HEK293 (cell line): ENCODE measurements around the gene RBM7.
A peak's percentile ranks its signal among the peaks of the same experiment; 100 is the strongest.

Source experiments
- BCL11A ChIP-seq: fragments of 450-650 bp; formaldehyde crosslinking; IDR thresholded peaks from 2 replicates; pipeline ENCODE4 v1.5.1; 2016; ENCODE audit warnings: low read depth, missing biosample characterization, missing genetic modification characterization
- GFI1B ChIP-seq: fragments of 450-650 bp; formaldehyde crosslinking; IDR thresholded peaks from 2 replicates; pipeline ENCODE4 v1.5.1; 2016; ENCODE audit warnings: missing biosample characterization, missing genetic modification characterization
- PRDM1 ChIP-seq: fragments of 450-650 bp; formaldehyde crosslinking; IDR thresholded peaks from 2 replicates; pipeline ENCODE4; 2016; ENCODE audit warnings: missing biosample characterization, missing genetic modification characterization
- ZNF16 ChIP-seq: fragments of 450-650 bp; formaldehyde crosslinking; IDR thresholded peaks from 2 replicates; pipeline ENCODE4 v1.5.1; 2016; ENCODE audit warnings: low read depth, missing biosample characterization, missing genetic modification characterization
- ZNF184 ChIP-seq: fragments of 450-650 bp; IDR thresholded peaks from 2 replicates; pipeline ENCODE4 v1.5.1; 2018; ENCODE audit warnings: missing biosample characterization, mild to moderate bottlenecking, missing genetic modification characterization
- ZNF302 ChIP-seq: fragments of 450-650 bp; formaldehyde crosslinking; IDR thresholded peaks from 2 replicates; pipeline ENCODE4 v1.5.1; 2016; ENCODE audit warnings: missing biosample characterization, missing genetic modification characterization, low read depth
- ZNF335 ChIP-seq: fragments of 450-650 bp; formaldehyde crosslinking; conservative IDR thresholded peaks from 2 replicates; pipeline ENCODE4 v1.5.1; 2016; ENCODE audit warnings: missing biosample characterization, missing genetic modification characterization
- ZNF354C ChIP-seq: fragments of 450-650 bp; formaldehyde crosslinking; IDR thresholded peaks from 2 replicates; pipeline ENCODE4 v1.5.1; 2016; ENCODE audit warnings: missing biosample characterization, missing genetic modification characterization, low read depth, borderline replicate concordance
- ZNF394 ChIP-seq: fragments of 450-650 bp; formaldehyde crosslinking; IDR thresholded peaks from 2 replicates; pipeline ENCODE4 v1.5.1; 2016; ENCODE audit warnings: missing biosample characterization, missing genetic modification characterization, mild to moderate bottlenecking, moderate library complexity, borderline replicate concordance
- ZNF404 ChIP-seq: fragments of 450-650 bp; formaldehyde crosslinking; IDR thresholded peaks from 2 replicates; pipeline ENCODE4 v1.5.1; 2017; ENCODE audit warnings: missing biosample characterization, missing genetic modification characterization
- ZNF530 ChIP-seq: fragments of 450-650 bp; formaldehyde crosslinking; IDR thresholded peaks from 2 replicates; pipeline ENCODE4 v1.5.1; 2016; ENCODE audit warnings: low read depth, missing biosample characterization, missing genetic modification characterization
- ZNF585B ChIP-seq: fragments of 450-650 bp; formaldehyde crosslinking; IDR thresholded peaks from 2 replicates; pipeline ENCODE4 v1.5.1; 2016; ENCODE audit warnings: missing biosample characterization, missing genetic modification characterization
- ZNF600 ChIP-seq: fragments of 450-650 bp; formaldehyde crosslinking; IDR thresholded peaks from 2 replicates; pipeline ENCODE4 v1.5.1; 2016; ENCODE audit warnings: missing biosample characterization, missing genetic modification characterization
- ZNF677 ChIP-seq: fragments of 450-650 bp; IDR thresholded peaks from 2 replicates; pipeline ENCODE4 v1.5.0; 2018; ENCODE audit warnings: missing biosample characterization, mild to moderate bottlenecking, missing genetic modification characterization, moderate library complexity
- ZNF791 ChIP-seq: fragments of 450-650 bp; formaldehyde crosslinking; IDR thresholded peaks from 2 replicates; pipeline ENCODE4 v1.5.1; 2016; ENCODE audit warnings: missing biosample characterization, missing genetic modification characterization
- TF ChIP-seq, protein P1 (sequence below): fragments of 450-650 bp; formaldehyde crosslinking; IDR thresholded peaks from 2 replicates; pipeline ENCODE4 v1.5.1; 2017; ENCODE audit warnings: missing biosample characterization, missing genetic modification characterization
- TF ChIP-seq, protein P2 (sequence below): fragments of 450-650 bp; formaldehyde crosslinking; IDR thresholded peaks from 2 replicates; pipeline ENCODE4 v1.5.1; 2016; ENCODE audit warnings: missing biosample characterization, missing genetic modification characterization
- TF ChIP-seq, protein P3 (sequence below): fragments of 450-650 bp; formaldehyde crosslinking; IDR thresholded peaks from 2 replicates; pipeline ENCODE4 v1.5.1; 2016; ENCODE audit warnings: missing biosample characterization, missing genetic modification characterization
- TF ChIP-seq, protein P4 (sequence below): fragments of 450-650 bp; formaldehyde crosslinking; IDR thresholded peaks from 2 replicates; pipeline ENCODE4 v1.5.1; 2016; ENCODE audit warnings: missing biosample characterization, missing genetic modification characterization, low read depth
- TF ChIP-seq, protein P5 (sequence below): fragments of 450-650 bp; formaldehyde crosslinking; IDR thresholded peaks from 2 replicates; pipeline ENCODE4 v1.5.1; 2016; ENCODE audit warnings: missing biosample characterization, missing genetic modification characterization
- TF ChIP-seq, protein P6 (sequence below): fragments of 450-650 bp; formaldehyde crosslinking; IDR thresholded peaks from 2 replicates; pipeline ENCODE4 v1.5.1; 2016; ENCODE audit warnings: missing biosample characterization, missing genetic modification characterization, borderline replicate concordance
- TF ChIP-seq, protein P7 (sequence below): fragments of 450-650 bp; formaldehyde crosslinking; IDR thresholded peaks from 2 replicates; pipeline ENCODE4 v1.5.1; 2017; ENCODE audit warnings: missing biosample characterization, missing genetic modification characterization

Gene RBM7

DNA sequence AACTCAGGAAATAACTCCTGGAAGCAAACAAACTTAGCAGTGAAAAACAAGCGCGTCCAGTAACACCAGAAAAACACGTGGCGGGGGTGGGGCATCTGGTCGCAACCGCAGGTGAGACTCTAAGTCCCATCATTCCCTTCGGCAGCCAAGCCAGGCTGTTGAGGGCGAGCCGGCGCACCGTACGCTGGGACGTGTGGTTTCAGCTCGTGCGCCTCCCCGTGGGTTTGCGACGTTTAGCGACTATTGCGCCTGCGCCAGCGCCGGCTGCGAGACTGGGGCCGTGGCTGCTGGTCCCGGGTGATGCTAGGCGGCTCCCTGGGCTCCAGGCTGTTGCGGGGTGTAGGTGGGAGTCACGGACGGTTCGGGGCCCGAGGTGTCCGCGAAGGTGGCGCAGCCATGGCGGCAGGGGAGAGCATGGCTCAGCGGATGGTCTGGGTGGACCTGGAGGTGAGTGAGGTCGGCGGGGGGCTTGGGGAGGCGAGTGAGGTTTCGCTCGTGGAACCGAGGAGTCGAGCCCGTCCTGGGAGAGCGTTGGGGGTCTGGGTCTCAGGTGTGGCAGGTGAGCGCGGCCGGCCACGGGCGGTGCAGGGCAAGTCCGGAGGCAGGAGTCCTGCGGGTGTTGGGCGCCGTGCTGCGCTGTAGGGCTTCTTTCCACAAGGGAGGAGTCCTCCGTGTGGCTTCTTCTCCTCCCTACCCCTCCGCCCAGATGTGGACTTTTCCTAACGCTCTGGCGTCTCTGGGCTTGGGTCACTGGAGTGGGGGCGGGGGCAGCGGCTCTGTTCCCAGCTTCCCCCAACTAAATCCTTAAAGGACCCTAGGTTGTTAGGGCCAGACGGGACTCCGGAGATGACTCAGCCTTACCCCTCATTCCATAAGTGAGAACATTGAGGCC lies 39.0 kb downstream of the RBM7 start, which contains the start of gene REXO2 (continued):
- TF ChIP-seq, protein P1, sequence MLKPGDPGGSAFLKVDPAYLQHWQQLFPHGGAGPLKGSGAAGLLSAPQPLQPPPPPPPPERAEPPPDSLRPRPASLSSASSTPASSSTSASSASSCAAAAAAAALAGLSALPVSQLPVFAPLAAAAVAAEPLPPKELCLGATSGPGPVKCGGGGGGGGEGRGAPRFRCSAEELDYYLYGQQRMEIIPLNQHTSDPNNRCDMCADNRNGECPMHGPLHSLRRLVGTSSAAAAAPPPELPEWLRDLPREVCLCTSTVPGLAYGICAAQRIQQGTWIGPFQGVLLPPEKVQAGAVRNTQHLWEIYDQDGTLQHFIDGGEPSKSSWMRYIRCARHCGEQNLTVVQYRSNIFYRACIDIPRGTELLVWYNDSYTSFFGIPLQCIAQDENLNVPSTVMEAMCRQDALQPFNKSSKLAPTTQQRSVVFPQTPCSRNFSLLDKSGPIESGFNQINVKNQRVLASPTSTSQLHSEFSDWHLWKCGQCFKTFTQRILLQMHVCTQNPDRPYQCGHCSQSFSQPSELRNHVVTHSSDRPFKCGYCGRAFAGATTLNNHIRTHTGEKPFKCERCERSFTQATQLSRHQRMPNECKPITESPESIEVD (tag by site-specific recombination) = no peak
- no peak for TF ChIP-seq ZNF354C (tag by site-specific recombination)
- TF ChIP-seq, protein P2, sequence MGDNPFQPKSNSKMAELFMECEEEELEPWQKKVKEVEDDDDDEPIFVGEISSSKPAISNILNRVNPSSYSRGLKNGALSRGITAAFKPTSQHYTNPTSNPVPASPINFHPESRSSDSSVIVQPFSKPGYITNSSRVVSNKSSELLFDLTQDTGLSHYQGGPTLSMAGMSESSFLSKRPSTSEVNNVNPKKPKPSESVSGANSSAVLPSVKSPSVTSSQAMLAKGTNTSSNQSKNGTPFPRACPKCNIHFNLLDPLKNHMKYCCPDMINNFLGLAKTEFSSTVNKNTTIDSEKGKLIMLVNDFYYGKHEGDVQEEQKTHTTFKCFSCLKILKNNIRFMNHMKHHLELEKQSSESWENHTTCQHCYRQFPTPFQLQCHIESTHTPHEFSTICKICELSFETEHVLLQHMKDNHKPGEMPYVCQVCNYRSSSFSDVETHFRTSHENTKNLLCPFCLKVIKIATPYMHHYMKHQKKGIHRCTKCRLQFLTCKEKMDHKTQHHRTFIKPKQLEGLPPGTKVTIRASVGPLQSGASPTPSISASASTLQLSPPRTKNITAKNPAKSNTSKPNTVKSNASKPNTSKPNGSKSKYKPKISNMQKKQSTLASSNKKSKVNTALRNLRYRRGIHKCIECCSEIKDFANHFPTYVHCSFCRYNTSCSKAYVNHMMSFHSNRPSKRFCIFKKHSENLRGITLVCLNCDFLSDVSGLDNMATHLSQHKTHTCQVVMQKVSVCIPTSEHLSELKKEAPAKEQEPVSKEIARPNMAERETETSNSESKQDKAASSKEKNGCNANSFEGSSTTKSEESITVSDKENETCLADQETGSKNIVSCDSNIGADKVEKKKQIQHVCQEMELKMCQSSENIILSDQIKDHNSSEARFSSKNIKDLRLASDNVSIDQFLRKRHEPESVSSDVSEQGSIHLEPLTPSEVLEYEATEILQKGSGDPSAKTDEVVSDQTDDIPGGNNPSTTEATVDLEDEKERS (tag by site-specific recombination) = no peak
- TF ChIP-seq ZNF530 = no peak
- TF ChIP-seq ZNF335 = peak; percentile 86
- TF ChIP-seq BCL11A = no peak
- TF ChIP-seq ZNF791 (tag by site-specific recombination) = no peak
- no peak for TF ChIP-seq ZNF16 (tag by site-specific recombination)
- no peak for TF ChIP-seq ZNF184 (tag by site-specific recombination)
- no peak for TF ChIP-seq ZNF585B (tag by site-specific recombination)
- no peak for TF ChIP-seq PRDM1 (tag by site-specific recombination)
- TF ChIP-seq ZNF677 (tag by site-specific recombination) = no peak
- TF ChIP-seq, protein P3, sequence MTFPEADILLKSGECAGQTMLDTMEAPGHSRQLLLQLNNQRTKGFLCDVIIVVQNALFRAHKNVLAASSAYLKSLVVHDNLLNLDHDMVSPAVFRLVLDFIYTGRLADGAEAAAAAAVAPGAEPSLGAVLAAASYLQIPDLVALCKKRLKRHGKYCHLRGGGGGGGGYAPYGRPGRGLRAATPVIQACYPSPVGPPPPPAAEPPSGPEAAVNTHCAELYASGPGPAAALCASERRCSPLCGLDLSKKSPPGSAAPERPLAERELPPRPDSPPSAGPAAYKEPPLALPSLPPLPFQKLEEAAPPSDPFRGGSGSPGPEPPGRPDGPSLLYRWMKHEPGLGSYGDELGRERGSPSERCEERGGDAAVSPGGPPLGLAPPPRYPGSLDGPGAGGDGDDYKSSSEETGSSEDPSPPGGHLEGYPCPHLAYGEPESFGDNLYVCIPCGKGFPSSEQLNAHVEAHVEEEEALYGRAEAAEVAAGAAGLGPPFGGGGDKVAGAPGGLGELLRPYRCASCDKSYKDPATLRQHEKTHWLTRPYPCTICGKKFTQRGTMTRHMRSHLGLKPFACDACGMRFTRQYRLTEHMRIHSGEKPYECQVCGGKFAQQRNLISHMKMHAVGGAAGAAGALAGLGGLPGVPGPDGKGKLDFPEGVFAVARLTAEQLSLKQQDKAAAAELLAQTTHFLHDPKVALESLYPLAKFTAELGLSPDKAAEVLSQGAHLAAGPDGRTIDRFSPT = no peak
- no peak for TF ChIP-seq ZNF404
- TF ChIP-seq, protein P4, sequence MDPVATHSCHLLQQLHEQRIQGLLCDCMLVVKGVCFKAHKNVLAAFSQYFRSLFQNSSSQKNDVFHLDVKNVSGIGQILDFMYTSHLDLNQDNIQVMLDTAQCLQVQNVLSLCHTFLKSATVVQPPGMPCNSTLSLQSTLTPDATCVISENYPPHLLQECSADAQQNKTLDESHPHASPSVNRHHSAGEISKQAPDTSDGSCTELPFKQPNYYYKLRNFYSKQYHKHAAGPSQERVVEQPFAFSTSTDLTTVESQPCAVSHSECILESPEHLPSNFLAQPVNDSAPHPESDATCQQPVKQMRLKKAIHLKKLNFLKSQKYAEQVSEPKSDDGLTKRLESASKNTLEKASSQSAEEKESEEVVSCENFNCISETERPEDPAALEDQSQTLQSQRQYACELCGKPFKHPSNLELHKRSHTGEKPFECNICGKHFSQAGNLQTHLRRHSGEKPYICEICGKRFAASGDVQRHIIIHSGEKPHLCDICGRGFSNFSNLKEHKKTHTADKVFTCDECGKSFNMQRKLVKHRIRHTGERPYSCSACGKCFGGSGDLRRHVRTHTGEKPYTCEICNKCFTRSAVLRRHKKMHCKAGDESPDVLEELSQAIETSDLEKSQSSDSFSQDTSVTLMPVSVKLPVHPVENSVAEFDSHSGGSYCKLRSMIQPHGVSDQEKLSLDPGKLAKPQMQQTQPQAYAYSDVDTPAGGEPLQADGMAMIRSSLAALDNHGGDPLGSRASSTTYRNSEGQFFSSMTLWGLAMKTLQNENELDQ (tag by site-specific recombination) = no peak
- TF ChIP-seq, protein P5, sequence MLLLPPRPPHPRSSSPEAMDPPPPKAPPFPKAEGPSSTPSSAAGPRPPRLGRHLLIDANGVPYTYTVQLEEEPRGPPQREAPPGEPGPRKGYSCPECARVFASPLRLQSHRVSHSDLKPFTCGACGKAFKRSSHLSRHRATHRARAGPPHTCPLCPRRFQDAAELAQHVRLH (tag by site-specific recombination) = no peak
- TF ChIP-seq ZNF302 = no peak
- 0 out of 2 replicates have a peak, but pooled peaks have one; percentile 17 for TF ChIP-seq ZNF394
- TF ChIP-seq, protein P6, sequence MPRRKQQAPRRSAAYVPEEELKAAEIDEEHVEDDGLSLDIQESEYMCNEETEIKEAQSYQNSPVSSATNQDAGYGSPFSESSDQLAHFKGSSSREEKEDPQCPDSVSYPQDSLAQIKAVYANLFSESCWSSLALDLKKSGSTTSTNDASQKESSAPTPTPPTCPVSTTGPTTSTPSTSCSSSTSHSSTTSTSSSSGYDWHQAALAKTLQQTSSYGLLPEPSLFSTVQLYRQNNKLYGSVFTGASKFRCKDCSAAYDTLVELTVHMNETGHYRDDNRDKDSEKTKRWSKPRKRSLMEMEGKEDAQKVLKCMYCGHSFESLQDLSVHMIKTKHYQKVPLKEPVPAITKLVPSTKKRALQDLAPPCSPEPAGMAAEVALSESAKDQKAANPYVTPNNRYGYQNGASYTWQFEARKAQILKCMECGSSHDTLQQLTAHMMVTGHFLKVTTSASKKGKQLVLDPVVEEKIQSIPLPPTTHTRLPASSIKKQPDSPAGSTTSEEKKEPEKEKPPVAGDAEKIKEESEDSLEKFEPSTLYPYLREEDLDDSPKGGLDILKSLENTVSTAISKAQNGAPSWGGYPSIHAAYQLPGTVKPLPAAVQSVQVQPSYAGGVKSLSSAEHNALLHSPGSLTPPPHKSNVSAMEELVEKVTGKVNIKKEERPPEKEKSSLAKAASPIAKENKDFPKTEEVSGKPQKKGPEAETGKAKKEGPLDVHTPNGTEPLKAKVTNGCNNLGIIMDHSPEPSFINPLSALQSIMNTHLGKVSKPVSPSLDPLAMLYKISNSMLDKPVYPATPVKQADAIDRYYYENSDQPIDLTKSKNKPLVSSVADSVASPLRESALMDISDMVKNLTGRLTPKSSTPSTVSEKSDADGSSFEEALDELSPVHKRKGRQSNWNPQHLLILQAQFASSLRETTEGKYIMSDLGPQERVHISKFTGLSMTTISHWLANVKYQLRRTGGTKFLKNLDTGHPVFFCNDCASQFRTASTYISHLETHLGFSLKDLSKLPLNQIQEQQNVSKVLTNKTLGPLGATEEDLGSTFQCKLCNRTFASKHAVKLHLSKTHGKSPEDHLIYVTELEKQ (tag by site-specific recombination) = no peak
- TF ChIP-seq, protein P7, sequence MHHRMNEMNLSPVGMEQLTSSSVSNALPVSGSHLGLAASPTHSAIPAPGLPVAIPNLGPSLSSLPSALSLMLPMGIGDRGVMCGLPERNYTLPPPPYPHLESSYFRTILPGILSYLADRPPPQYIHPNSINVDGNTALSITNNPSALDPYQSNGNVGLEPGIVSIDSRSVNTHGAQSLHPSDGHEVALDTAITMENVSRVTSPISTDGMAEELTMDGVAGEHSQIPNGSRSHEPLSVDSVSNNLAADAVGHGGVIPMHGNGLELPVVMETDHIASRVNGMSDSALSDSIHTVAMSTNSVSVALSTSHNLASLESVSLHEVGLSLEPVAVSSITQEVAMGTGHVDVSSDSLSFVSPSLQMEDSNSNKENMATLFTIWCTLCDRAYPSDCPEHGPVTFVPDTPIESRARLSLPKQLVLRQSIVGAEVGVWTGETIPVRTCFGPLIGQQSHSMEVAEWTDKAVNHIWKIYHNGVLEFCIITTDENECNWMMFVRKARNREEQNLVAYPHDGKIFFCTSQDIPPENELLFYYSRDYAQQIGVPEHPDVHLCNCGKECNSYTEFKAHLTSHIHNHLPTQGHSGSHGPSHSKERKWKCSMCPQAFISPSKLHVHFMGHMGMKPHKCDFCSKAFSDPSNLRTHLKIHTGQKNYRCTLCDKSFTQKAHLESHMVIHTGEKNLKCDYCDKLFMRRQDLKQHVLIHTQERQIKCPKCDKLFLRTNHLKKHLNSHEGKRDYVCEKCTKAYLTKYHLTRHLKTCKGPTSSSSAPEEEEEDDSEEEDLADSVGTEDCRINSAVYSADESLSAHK (tag by site-specific recombination) = no peak
- no peak for TF ChIP-seq GFI1B (tag by site-specific recombination)
- TF ChIP-seq ZNF600 (tag by site-specific recombination) = peak; percentile 65; the same call in 1 of the 2 replicates
